ENCODE measurements around the gene ANKRD26.

GRCh38 chr10:26983156-26983555 lies 117.1 kb downstream of the ANKRD26 start:
- TF ChIP-seq POLR2A (IDR thresholded peaks at IDR 0.05) (no peak), CTCF (IDR thresholded peaks at IDR 0.05) (no peak)

Measured in testis (tissue), 2 donors.